Muscle of back (tissue), 13 donors: ENCODE measurements around the gene CYP2A6. TPM values are rescaled to one million over a fixed set of nuclear protein-coding genes. Genes with fewer than 3 reads are reported as not detected.
"Not testable (repeated sequence)": the region's sequence is repeated elsewhere in the genome, so short reads cannot be mapped to it uniquely, and the experiment has no call there.

Source experiments
- DNase-seq, 3 donors: peaks; one replicate each; pipeline versions ENCODE4 v3.0.0 to v3.0.0-alpha.2; 2013
- long read RNA-seq, 9 donors: transcript quantifications; one replicate each; lab custom pipeline, GENCODE V29; 2026
- polyA plus RNA-seq, 10 donors: library from polyadenylated mRNA; unstranded; fragments of 120-200 nt; gene quantifications; one replicate each; pipeline ENCODE4 v1.2.1, GENCODE V29; 2013; ENCODE audit not compliant: insufficient read length in 10 of 10

CYP2A6 gene
- polyA plus RNA-seq: under 1 TPM in 3 of 10 donors, not detected in 7; 0.18 to 0.29 (median 0.24) TPM
- long read RNA-seq, donor 1: 0 reads
- long read RNA-seq, donor 2: 0 reads
- long read RNA-seq, donor 3: 0 reads
- long read RNA-seq, donor 4: 0 reads
- long read RNA-seq, donor 5: 0 reads
- long read RNA-seq, donor 6: 0 reads
- long read RNA-seq, donor 7: 0 reads
- long read RNA-seq, donor 8: 0 reads
- long read RNA-seq, donor 9: 0 reads

- not testable (repeated sequence) for DNase-seq
Observed at GRCh38 chr19:40850277-40850676, at the start of gene CYP2A6. TSS of gene CYP2A6 (minus strand) at chr19:40850447. CDS start at chr19:40850426, 21 bp downstream.

GRCh38 chr19:40899964-40900363 is 49.7 kb upstream of the CYP2A6 start:
- not testable (repeated sequence) for DNase-seq

DNA sequence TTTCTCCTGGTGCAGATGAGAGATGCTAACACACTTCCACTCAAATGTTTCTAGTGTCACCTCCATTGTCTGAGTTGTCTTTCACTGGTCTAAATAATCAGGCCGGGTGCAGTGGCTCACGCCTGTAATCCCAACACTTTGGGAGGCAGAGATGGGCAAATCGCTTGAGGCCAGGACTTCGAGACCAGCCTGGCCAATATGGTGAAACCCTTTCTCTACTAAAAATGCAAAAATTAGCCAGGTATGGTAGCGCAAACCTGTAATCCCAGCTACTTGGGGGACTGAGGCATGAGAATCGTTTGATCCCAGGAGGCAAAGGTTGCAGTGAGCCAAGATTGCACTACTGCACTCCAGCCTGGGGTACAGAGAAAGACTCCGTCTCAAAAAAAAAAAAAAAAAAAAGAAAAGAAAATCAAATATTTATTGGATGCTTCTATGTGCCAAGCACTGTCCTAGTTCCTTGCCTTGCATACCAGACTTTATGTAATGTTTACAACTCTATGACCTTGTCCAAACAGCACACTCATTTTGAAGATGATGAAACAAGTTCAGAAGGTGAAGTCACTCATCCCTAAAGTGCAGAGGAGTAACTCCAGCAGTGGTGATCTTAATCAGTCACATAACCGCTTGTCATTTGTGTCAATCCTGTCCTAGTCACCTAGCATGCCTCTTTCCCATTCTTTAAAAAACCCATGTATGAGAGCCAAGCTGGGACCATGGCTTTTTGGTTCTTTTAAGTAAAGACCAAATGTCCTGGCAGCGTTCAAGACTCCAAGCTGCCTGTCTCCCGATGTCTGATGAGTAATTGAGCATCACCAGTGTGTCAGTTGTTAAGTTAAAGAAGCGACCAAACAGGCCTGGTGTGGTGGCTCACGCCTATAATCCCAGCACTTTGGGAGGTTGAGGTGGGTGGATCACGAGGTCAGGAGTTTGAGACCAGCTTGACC is 46.9 kb upstream of the CYP2A6 start:
- DNase-seq: not testable (repeated sequence)

- DNase-seq: no peak
Observed at GRCh38 chr19:40896418-40896796, 46.2 kb upstream of the CYP2A6 start.

GRCh38 chr19:40893112-40893511 is 42.9 kb upstream of the CYP2A6 start:
- DNase-seq: no peak

DNA sequence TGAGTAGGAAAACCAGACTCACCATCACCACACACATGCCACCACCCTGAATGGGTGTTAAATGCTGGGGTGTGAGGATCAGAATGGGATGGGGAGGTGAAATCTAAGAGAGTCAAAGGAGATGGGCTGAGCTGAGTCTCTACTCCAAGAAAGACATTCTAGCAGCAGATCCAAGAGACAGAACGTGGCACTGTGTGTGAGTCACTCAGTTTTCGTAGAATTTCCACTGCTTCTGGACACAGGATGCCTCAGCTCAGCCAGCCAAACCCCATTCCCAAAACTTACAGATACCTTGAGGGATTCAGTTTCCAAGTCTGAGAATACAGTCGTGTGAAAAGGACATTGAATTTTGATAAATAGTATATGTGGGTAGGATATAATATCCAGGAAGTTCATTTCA is 39.1 kb upstream of the CYP2A6 start:
- no peak for DNase-seq

DNA sequence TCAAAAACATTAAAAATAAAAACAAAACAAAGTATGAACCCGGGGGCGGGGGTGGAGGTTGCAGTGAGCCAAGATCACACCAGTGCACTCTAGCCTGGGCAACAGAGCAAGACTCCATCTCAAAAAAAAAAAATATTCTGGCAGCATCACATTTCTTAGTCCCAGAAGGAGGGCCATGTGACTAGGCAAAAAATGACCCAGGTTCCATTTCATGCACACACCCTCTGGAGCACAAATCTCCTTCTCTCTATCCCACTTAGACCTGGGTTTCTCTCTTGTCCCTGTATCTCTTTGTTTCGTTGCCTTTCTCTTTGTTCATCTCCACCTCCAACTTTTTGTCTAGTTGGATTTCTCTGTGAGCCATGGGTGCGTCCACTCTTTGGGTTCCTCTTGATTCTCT is 37.9 kb upstream of the CYP2A6 start:
- DNase-seq: no peak

- DNase-seq: not testable (repeated sequence)
Observed at GRCh38 chr19:40884187-40884931, 34.1 kb upstream of the CYP2A6 start.

DNA sequence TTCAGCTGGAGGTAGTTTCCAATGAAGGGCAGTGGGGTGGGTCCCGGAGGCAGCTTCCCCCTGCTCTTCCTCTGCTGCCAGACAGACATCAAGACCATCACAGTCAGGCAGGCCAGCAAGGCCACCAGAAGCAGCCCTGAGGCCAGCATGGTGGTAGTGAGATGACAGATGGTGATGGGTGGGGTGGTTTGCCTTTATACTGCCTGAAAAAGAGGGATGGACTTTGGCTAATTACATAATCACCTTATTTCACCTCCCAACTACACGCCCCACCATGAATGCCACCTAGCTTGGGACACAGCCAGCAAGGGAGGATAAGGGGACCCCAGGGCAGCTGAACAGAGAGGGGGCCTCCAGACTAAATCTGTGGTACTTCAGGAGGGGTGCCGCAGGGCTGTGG is 31.8 kb upstream of the CYP2A6 start, which contains the start of gene CYP2A7:
CYP2A7 (minus strand) TSS at position 170 of the 400 bp plus-strand sequence; CDS start at position 149, 21 bp downstream.
- DNase-seq: not testable (repeated sequence)

GRCh38 chr19:40879349-40879748 is 29.1 kb upstream of the CYP2A6 start:
- DNase-seq: not testable (repeated sequence)

DNA sequence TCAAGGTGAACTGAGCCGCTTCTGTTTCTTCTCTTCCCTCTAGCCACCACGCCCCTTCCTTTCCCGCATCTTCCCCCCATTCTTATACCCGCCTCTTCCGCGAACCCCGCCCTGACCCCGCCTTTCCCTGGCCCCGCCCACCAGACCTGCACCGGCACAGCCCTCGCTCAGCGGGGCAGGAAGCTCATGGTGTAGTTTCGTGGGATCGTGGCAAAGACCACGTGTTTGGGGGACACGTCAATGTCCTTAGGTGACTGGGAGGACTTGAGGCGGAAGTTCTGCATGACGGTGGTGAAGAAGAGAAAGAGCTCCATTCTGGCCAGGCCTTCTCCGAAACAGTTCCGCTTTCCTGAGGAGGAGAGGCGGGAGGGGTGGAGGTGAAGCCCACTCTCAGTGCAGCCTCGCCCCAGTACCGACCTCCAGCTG is 25.3 kb upstream of the CYP2A6 start:
- DNase-seq: peak in 1 of 3 donors; percentile 6

GRCh38 chr19:40874874-40875273 is 24.6 kb upstream of the CYP2A6 start:
- DNase-seq: not testable (repeated sequence)

DNA sequence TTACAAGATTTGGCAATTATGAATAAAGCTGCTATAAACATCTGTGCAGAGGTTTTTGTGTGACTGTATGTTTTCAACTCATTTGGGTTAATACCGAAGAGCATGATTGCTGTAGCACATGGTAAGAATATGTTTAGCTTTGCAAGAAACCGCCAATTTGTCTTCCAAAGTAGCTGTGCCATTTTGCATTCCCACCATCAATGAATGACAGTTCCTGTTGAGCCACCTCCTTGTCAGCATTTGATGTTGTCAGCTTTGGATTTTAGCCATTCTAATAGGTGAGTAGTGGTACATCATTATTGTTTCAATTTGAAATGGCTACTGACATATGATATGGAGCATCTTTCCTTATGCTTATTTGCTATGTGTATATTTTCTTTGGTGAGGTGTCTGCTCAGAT is 23.6 kb upstream of the CYP2A6 start:
- not testable (repeated sequence) for DNase-seq

GRCh38 chr19:40872209-40872608 is 22.0 kb upstream of the CYP2A6 start:
- no peak for DNase-seq

DNA sequence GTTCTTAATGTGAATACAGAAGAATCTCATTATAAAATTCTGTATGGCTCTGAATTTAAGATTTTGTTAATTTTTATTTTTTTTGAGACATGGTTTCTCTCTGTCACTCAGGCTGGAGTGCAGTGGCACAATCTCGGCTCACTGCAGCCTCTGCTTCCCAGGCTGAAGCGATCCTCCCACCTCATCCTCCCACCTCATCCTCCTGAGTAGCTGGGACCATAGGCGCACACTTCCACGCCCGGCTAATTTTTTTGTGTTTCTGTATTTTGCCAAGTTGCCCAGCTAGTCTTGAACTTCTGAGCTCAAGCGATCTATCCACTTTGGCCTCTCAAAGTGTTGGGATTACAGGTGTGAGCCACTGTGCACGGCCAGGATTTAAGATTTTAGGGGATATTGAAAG is 17.5 kb upstream of the CYP2A6 start:
- DNase-seq: no peak

GRCh38 chr19:40864739-40865496 is 14.7 kb upstream of the CYP2A6 start:
- peak in 1 of 3 donors; percentile 5 for DNase-seq

GRCh38 chr19:40862785-40863184 is 12.5 kb upstream of the CYP2A6 start:
- no peak for DNase-seq

DNA sequence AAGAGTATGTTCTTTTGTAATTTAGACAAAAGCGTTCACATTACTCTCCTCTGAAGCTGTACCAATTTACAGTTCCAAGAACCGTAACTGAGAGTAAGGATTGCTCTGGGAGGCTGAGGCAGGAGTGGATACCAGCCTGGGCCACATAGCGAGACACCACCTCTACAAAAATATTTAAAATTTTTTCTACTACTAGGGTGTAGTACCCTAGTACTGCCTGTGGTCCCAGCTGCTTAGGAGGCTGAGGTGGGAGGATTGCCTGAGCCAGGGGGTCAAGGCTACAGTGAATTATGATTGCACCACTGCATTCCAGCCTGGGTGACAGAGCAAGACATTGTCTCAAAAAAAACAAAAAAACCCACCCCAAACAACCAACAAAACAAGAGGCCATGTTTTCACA is 12.1 kb upstream of the CYP2A6 start:
- no peak for DNase-seq

- DNase-seq: no peak
Observed at GRCh38 chr19:40858109-40858508, 7.9 kb upstream of the CYP2A6 start.

- DNase-seq: not testable (repeated sequence)
Observed at GRCh38 chr19:40852467-40853152, 2.4 kb upstream of the CYP2A6 start.

GRCh38 chr19:40846722-40847121 is 3.5 kb downstream of the CYP2A6 start:
- not testable (repeated sequence) for DNase-seq
